DLD1 (cell line): ENCODE results near the gene PSD2.

Source experiments
- in situ Hi-C: cut with HindIII; loops from 2 replicates; pipeline ENCODE4 v1.10.0; 2017; ENCODE audit warnings: low sequenced_read_pairs

Gene PSD2

GRCh38 chr5:139870677-139871076, 75.1 kb downstream of the PSD2 start:
- in situ Hi-C loops, result no loop called here

- in situ Hi-C loops, result no loop called here
These were observed 76.0 kb downstream of the PSD2 start for GRCh38 chr5:139871614-139872013.

- in situ Hi-C loops, result no loop called here
These were observed 76.6 kb downstream of the PSD2 start for GRCh38 chr5:139872052-139872766.

- in situ Hi-C loops, result no loop called here
These were observed 77.5 kb downstream of the PSD2 start for GRCh38 chr5:139872851-139873794.

- in situ Hi-C loops, result no loop called here
These were observed 80.3 kb downstream of the PSD2 start for GRCh38 chr5:139875957-139876356.

- in situ Hi-C loops, result no loop called here
These were observed 81.6 kb downstream of the PSD2 start for GRCh38 chr5:139877129-139877597.

- in situ Hi-C loops, result no loop called here
These were observed 82.5 kb downstream of the PSD2 start for GRCh38 chr5:139878093-139878492.

- in situ Hi-C loops, result no loop called here
These were observed 85.0 kb downstream of the PSD2 start for GRCh38 chr5:139880416-139881142.

GRCh38 chr5:139881143-139881733, 85.6 kb downstream of the PSD2 start:
- in situ Hi-C loops, result no loop called here

- in situ Hi-C loops, result no loop called here
These were observed 86.7 kb downstream of the PSD2 start for GRCh38 chr5:139882316-139882715.

GRCh38 chr5:139882961-139883539, 87.4 kb downstream of the PSD2 start:
- in situ Hi-C loops, result no loop called here

- in situ Hi-C loops, result no loop called here
These were observed 88.5 kb downstream of the PSD2 start for GRCh38 chr5:139884144-139884543.

GRCh38 chr5:139884734-139885133, 89.1 kb downstream of the PSD2 start:
- in situ Hi-C loops, result no loop called here

GRCh38 chr5:139885172-139885856, 89.7 kb downstream of the PSD2 start:
- in situ Hi-C loops, result no loop called here

- in situ Hi-C loops, result no loop called here
These were observed 90.2 kb downstream of the PSD2 start for GRCh38 chr5:139885857-139886208.

- in situ Hi-C loops, result no loop called here
These were observed 90.6 kb downstream of the PSD2 start for GRCh38 chr5:139886213-139886612.

- in situ Hi-C loops, result no loop called here
These were observed 92.8 kb downstream of the PSD2 start for GRCh38 chr5:139888370-139888769.

GRCh38 chr5:139889410-139889809, 93.8 kb downstream of the PSD2 start:
- in situ Hi-C loops, result no loop called here

- in situ Hi-C loops, result no loop called here
These were observed 98.3 kb downstream of the PSD2 start for GRCh38 chr5:139893873-139894272.
